ACC112 (cell line): ENCODE measurements around the gene CEP112.

Experiments
- H2AFZ ChIP-seq: fragments of 200-600 bp; sonication (generic); one replicate; pipeline ENCODE4 v1.6.0; 2017; ENCODE audit warnings: antibody characterized with exemption, low read length; ENCODE audit not compliant: unreplicated experiment
- H3K27ac ChIP-seq: fragments of 200-600 bp; sonication (generic); 2 replicates; pipeline ENCODE4 v1.5.1; 2014; ENCODE audit warnings: low read depth, mild to moderate bottlenecking, antibody characterized with exemption, low read length, moderate library complexity
- H3K27me3 ChIP-seq: fragments of 200-600 bp; sonication (generic); 2 replicates; pipeline ENCODE4 v1.6.1; 2014; ENCODE audit warnings: mild to moderate bottlenecking, antibody characterized with exemption, low read length, moderate library complexity, mixed read lengths; ENCODE audit not compliant: insufficient read depth
- H3K36me3 ChIP-seq: fragments of 200-600 bp; sonication (generic); 2 replicates; pipeline ENCODE4 v1.6.1; 2016; ENCODE audit warnings: mild to moderate bottlenecking, antibody characterized with exemption, low read length, moderate library complexity, mixed read lengths; ENCODE audit not compliant: insufficient read depth
- H3K4me1 ChIP-seq: fragments of 200-600 bp; sonication (generic); one replicate; pipeline ENCODE4 v1.6.1; 2016; ENCODE audit warnings: low read length, mixed read lengths; ENCODE audit not compliant: insufficient read depth, unreplicated experiment, control insufficient read depth
- H3K4me3 ChIP-seq: fragments of 200-600 bp; sonication (generic); 2 replicates; pipeline ENCODE4 v1.5.1; 2014; ENCODE audit warnings: mild to moderate bottlenecking, low read depth, low read length
- H3K79me2 ChIP-seq: fragments of 200-600 bp; sonication (generic); one replicate; pipeline ENCODE4 v1.6.0; 2016; ENCODE audit warnings: low read length; ENCODE audit not compliant: control insufficient read depth, unreplicated experiment, insufficient read depth

The CEP112 gene

GRCh38 chr17:65936013-65936412 is 255.9 kb downstream of the CEP112 start:
- Histone ChIP-seq H2AFZ (no peak overlapping the region), H3K79me2 (no peaks in the 10 kb centered on the region), H3K4me3 (no peak overlapping the region), H3K4me1 (peaks cover 5% of the 10 kb centered on the region), H3K36me3 (no peaks in the 10 kb centered on the region), H3K27ac (no peak overlapping the region), H3K27me3 (no peaks in the 10 kb centered on the region)

- no peaks in the 10 kb centered on the region for H3K36me3 ChIP-seq
- no peak overlapping the region for H3K4me3 ChIP-seq
- H3K4me1 ChIP-seq, result peaks cover 5% of the 10 kb centered on the region
- no peaks in the 10 kb centered on the region for H3K27me3 ChIP-seq
- H2AFZ ChIP-seq, result no peak overlapping the region
- H3K79me2 ChIP-seq, result no peaks in the 10 kb centered on the region
- H3K27ac ChIP-seq, result no peak overlapping the region
These were observed 258.6 kb downstream of the CEP112 start for GRCh38 chr17:65933290-65933689.

DNA sequence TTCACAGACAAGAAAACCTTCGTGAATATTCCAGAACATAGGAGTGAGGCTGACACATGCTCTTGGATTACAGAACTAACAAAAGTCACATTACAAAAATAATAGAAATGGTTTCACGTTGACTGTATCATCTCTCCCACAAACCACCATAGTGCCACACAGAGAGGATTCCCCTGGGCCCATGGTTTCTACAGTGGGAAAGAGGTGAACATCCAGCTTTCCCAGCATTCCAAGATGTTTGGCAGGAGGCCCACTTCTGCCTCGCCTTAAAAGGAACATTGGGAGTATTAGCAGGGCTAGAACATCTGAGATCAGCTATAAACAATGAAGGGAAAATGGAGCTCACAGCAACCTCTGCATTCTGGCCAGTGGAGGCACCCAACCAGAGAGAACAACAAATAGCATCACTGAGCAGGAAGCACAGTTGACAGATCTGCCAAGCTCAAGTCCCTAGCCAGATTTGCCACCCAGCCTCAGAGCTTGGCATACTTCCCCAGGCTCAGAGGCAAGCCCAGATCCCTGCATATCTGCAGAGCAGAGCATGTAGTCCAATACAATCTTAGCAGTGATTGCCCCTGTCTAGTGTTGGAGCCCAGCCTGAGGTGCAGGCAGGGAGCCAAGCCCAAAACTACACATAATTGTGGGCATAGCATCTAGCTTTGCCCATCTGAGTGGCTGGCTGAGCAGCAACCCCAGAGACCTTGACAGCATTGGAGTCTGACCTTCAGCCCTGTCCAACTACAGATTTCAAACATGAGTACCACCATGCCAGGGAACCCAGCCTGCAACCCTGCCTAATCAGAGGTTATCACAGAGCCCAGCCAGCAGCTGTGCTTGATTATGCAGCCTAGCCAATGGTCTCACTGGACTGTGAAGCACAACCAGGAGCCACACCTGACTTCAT is 260.4 kb downstream of the CEP112 start:
- Histone ChIP-seq H3K79me2 (no peaks in the 10 kb centered on the region), H3K27ac (no peak overlapping the region), H3K4me3 (no peak overlapping the region), H3K4me1 (peaks cover 5% of the 10 kb centered on the region), H2AFZ (no peak overlapping the region), H3K27me3 (no peaks in the 10 kb centered on the region), H3K36me3 (peaks cover 4% of the 10 kb centered on the region; the same call in 1 of the 2 replicates)

DNA sequence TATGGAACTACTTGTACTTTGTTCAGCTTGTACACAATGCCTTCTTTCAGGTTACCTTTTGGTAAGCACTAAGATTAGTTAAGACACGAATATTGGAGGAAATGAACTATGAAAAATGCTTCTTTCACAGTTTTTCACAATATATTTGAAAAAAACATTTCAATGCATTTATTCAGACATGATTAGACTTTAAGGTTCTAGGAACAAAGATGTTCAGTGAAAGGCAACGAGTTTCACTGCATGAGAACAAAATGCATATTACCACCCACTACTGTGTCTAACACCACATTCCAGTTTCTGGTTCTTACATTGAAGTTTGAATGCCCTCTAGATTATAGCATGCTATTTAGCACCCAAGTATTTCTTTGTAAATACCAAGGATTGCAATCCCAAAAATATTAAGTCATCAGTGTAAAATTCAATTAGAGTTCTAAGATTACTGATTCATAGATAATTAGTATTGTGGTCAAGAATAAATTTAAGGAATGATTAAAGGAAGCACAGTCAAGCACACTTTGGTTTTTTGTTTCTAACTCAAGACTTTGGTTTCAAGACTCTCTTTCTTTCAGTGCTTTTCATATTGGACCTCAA is 261.7 kb downstream of the CEP112 start:
- Histone ChIP-seq H3K4me1 (peaks cover 5% of the 10 kb centered on the region), H3K36me3 (peaks cover 4% of the 10 kb centered on the region; the same call in 1 of the 2 replicates), H3K27me3 (no peaks in the 10 kb centered on the region), H2AFZ (no peak overlapping the region), H3K4me3 (no peak overlapping the region), H3K79me2 (no peaks in the 10 kb centered on the region), H3K27ac (no peak overlapping the region)

DNA sequence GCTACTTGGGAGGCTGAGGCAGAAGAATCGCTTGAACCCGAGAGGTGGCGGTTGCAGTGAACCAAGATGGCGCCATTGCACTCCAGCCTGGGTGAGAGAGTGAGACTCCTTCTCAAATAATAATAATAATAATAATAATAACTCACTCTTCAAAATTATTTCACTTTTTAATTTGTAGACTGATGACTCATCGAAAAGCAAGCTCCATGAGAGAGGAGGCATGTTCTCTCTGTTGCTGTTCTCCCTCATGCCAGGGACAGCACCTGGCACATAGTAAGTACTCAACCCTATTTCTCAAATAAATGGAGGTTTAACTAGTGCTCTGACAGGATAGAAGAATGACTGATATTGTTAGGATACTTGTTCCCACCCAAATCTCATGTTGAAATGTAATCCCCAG is 265.3 kb downstream of the CEP112 start:
- H3K79me2 ChIP-seq, result no peaks in the 10 kb centered on the region
- H2AFZ ChIP-seq, result no peak overlapping the region
- peaks cover 4% of the 10 kb centered on the region; the same call in 1 of the 2 replicates for H3K36me3 ChIP-seq
- no peak overlapping the region for H3K27ac ChIP-seq
- peaks cover 4% of the 10 kb centered on the region for H3K4me1 ChIP-seq
- H3K27me3 ChIP-seq, result no peaks in the 10 kb centered on the region
- H3K4me3 ChIP-seq, result no peak overlapping the region

GRCh38 chr17:65925606-65926307 is 266.2 kb downstream of the CEP112 start:
- peak overlapping the region; percentile 10; the same call in 1 of the 2 replicates for H3K27ac ChIP-seq
- no peak overlapping the region for H2AFZ ChIP-seq
- no peak overlapping the region for H3K4me3 ChIP-seq
- no peaks in the 10 kb centered on the region for H3K4me1 ChIP-seq
- H3K27me3 ChIP-seq, result no peaks in the 10 kb centered on the region
- peaks cover 4% of the 10 kb centered on the region; the same call in 1 of the 2 replicates for H3K36me3 ChIP-seq
- no peaks in the 10 kb centered on the region for H3K79me2 ChIP-seq

- no peaks in the 10 kb centered on the region for H3K79me2 ChIP-seq
- no peak overlapping the region for H3K4me3 ChIP-seq
- no peaks in the 10 kb centered on the region for H3K27me3 ChIP-seq
- no peak overlapping the region for H3K27ac ChIP-seq
- H3K36me3 ChIP-seq, result no peaks in the 10 kb centered on the region
- no peaks in the 10 kb centered on the region for H3K4me1 ChIP-seq
- H2AFZ ChIP-seq, result no peak overlapping the region
These were observed 270.9 kb downstream of the CEP112 start for GRCh38 chr17:65920996-65921395.

- no peak overlapping the region for H3K27ac ChIP-seq
These were observed 273.0 kb downstream of the CEP112 start for GRCh38 chr17:65918916-65919315.

DNA sequence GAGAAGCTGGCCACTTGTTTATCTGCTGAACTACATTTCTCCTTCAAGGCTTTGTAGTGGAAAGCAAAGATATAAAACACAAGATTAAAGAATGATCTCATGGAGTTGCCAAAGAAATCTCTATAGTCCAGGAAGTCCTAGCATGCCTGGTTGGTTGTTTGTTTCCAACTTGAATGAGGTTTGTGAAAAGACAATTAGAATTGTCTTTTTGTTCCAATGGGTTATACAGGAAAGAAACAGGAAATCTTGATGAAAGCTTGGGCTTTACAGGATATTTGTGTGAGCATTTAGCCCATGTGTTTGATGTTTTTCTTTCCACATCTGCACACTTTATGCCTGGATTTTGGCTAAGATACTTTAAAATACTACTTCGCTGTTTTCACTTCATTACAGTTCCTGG is 273.4 kb downstream of the CEP112 start:
- Histone ChIP-seq H3K4me1 (no peaks in the 10 kb centered on the region), H3K79me2 (no peaks in the 10 kb centered on the region), H3K4me3 (no peak overlapping the region), H3K27ac (no peak overlapping the region), H2AFZ (no peak overlapping the region), H3K27me3 (no peaks in the 10 kb centered on the region), H3K36me3 (0 out of 2 replicates have a peak, but pooled peaks cover 2% of the 10 kb centered on the region)

More at GRCh38 chr17:65918916-65919315, 273.0 kb downstream of the CEP112 start:
- Histone ChIP-seq H3K4me1 (no peaks in the 10 kb centered on the region), H3K4me3 (no peak overlapping the region), H3K27me3 (no peaks in the 10 kb centered on the region), H2AFZ (no peak overlapping the region), H3K36me3 (no peaks in the 10 kb centered on the region), H3K79me2 (no peaks in the 10 kb centered on the region)

DNA sequence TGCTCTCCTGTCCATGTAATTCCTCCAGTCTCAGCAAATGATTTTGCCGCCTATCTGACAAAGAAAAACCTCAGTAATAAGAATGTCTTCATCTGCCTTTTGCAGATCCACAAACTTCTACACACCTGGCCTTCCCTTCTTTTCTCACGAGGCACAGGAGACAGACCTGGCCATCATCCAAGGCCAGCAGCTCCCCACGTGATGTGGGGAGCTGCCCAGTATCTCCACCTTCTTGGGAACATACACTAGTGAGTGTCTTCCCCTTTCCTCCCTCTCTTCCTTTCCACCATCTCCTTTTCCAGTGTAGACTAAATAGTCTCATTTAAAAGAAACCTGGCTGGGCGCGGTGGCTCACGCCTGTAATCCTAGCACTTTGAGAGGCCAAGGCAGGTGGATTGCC is 274.4 kb downstream of the CEP112 start:
- Histone ChIP-seq H3K27me3 (no peaks in the 10 kb centered on the region), H3K4me3 (no peak overlapping the region), H2AFZ (no peak overlapping the region), H3K27ac (no peak overlapping the region), H3K36me3 (0 out of 2 replicates have a peak, but pooled peaks cover 4% of the 10 kb centered on the region), H3K4me1 (no peaks in the 10 kb centered on the region), H3K79me2 (no peaks in the 10 kb centered on the region)
